Measurements from ENCODE around the gene SMIM1.
A peak's percentile ranks its signal among the peaks of the same experiment; 100 is the strongest.
"Not testable (repeated sequence)": the region's sequence is repeated elsewhere in the genome, so short reads cannot be mapped to it uniquely, and the experiment has no call there.

Gene SMIM1

GRCh38 chr1:3796215-3797061 is 23.9 kb downstream of the SMIM1 start, which contains the start of gene LRRC47:
Gene LRRC47, minus strand, starts transcription at chr1:3796498. Its CDS starts 22 bp downstream, at chr1:3796476.
- DNase-seq = peak; percentile 95

- DNase-seq = no peak
These were observed 27.6 kb downstream of the SMIM1 start for GRCh38 chr1:3799976-3800685.

GRCh38 chr1:3800795-3801194 is 28.2 kb downstream of the SMIM1 start:
- DNase-seq = not testable (repeated sequence)

GRCh38 chr1:3803905-3804626 is 31.5 kb downstream of the SMIM1 start:
- no peak for DNase-seq

GRCh38 chr1:3804627-3804944 is 32.0 kb downstream of the SMIM1 start:
- DNase-seq = not testable (repeated sequence)

GRCh38 chr1:3805038-3805437 is 32.5 kb downstream of the SMIM1 start:
- DNase-seq = no peak

GRCh38 chr1:3807769-3808168 is 35.2 kb downstream of the SMIM1 start:
- DNase-seq = no peak

GRCh38 chr1:3809680-3810079 is 37.1 kb downstream of the SMIM1 start:
- no peak for DNase-seq

GRCh38 chr1:3810149-3810761 is 37.7 kb downstream of the SMIM1 start:
- not testable (repeated sequence) for DNase-seq

- no peak for DNase-seq
These were observed 39.0 kb downstream of the SMIM1 start for GRCh38 chr1:3811595-3811911.

GRCh38 chr1:3814065-3814464 is 41.5 kb downstream of the SMIM1 start:
- no peak for DNase-seq

GRCh38 chr1:3814771-3815561 is 42.4 kb downstream of the SMIM1 start:
- no peak for DNase-seq

GRCh38 chr1:3816331-3817137 is 44.0 kb downstream of the SMIM1 start:
- DNase-seq = no peak

GRCh38 chr1:3817138-3817740 is 44.7 kb downstream of the SMIM1 start:
- no peak for DNase-seq

GRCh38 chr1:3817821-3818597 is 45.5 kb downstream of the SMIM1 start:
- no peak for DNase-seq

GRCh38 chr1:3819771-3820200 is 47.2 kb downstream of the SMIM1 start:
- DNase-seq = no peak

- no peak for DNase-seq
These were observed 47.8 kb downstream of the SMIM1 start for GRCh38 chr1:3820316-3820715.

- DNase-seq = no peak
These were observed 48.5 kb downstream of the SMIM1 start for GRCh38 chr1:3821004-3821403.

GRCh38 chr1:3821447-3821846 is 48.9 kb downstream of the SMIM1 start:
- DNase-seq = no peak

- DNase-seq = no peak
These were observed 49.4 kb downstream of the SMIM1 start for GRCh38 chr1:3821908-3822307.

All from midbrain (tissue), 1 donor.